Activated naive CD8-positive, alpha-beta T cell treated with anti-CD3 and anti-CD28 coated beads, Interleukin-2, amount 10 ng/mL, durations not matched to agents 7 days and 5 days (primary cell): ENCODE measurements around the gene OR6C70. TPM values are rescaled to one million over a fixed set of nuclear protein-coding genes. Genes with fewer than 3 reads are reported as not detected.
"Not testable (repeated sequence)": the region's sequence is repeated elsewhere in the genome, so short reads cannot be mapped to it uniquely, and the experiment has no call there.

Experiments used
- ATAC-seq: fragments of 150-1000 bp; cut with Tn5 transposase; one replicate; pipeline ENCODE4 v1.10.0; 2021; ENCODE audit warnings: low read depth, moderate library complexity
- POLR2A ChIA-PET: fragments of 350-600 bp; sonication (Branson Sonifier 250); formaldehyde crosslinking; loops from one replicate; lab custom pipeline; 2021; ENCODE audit warnings: antibody characterized with exemption; lab: Charles Lee
- DNase-seq: peaks from one replicate; pipeline ENCODE4 v3.0.0; 2021
- H3K27ac Mint-ChIP-seq: one replicate; pipeline ENCODE4 v1.8.0; 2022; ENCODE audit warnings: mild to moderate bottlenecking, mixed read lengths
- H3K27me3 Mint-ChIP-seq: one replicate; pipeline ENCODE4 v1.8.0; 2022; ENCODE audit warnings: mild to moderate bottlenecking, moderate library complexity, mixed read lengths
- H3K36me3 Mint-ChIP-seq: one replicate; pipeline ENCODE4 v1.8.0; 2021; ENCODE audit warnings: mild to moderate bottlenecking, mixed read lengths
- H3K4me1 Mint-ChIP-seq: one replicate; pipeline ENCODE4 v1.8.0; 2021; ENCODE audit warnings: mixed read lengths
- H3K4me3 Mint-ChIP-seq: one replicate; pipeline ENCODE4 v1.8.0; 2022; ENCODE audit warnings: mild to moderate bottlenecking, moderate library complexity, mixed read lengths
- H3K9me3 Mint-ChIP-seq: one replicate; pipeline ENCODE4 v1.8.0; 2021; ENCODE audit warnings: mixed read lengths
- total RNA-seq, 2 experiments: library from RNA; stranded (reverse); gene quantifications; one replicate each; pipeline ENCODE4 v1.2.3, GENCODE V29; 2021

The OR6C70 gene
- not detected for total RNA-seq

DNA sequence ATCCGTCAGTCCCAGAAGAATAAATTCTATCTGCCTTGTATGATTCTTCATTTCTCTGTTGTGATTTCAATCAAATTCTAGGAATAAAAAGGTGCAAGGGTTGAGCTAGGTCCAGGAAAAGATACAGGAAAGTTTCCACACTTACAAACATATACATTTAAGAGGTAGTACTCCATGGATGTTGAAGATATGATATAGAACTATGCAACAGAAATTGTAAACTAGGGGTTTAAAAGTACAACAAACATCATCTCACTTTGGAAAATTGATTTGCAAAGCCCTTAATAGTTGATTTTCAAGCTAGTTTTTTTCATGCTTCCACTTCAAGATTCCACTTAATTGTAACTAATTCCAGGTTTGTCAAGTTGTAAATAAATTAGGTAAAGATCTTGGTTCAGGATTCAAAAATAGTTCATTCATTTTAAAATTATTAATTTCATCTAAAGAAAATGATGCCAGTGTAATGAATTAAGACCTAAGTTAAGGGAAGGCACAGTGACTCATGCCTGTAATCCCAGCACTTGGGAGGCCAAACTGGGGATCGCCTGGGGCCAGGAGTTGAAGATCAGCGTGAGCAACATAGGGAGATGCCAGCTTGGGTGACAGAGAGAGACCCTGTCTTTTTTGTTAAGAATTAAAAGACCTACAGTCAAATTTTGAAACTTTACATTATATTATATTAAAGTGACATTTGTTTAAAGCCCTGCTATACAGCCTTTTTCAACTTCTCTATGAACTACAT is at the start of gene OR6C70:
TSS of gene OR6C70 (minus strand) at position 51 of the 742 bp plus-strand sequence. CDS start at position 51, 0 bp downstream.
- POLR2A ChIA-PET, result no interaction called here
- H3K27ac Mint-ChIP-seq, result no peak within 1 kb of the TSS
- H3K4me3 Mint-ChIP-seq, result no peak within 1 kb of the TSS
- H3K27me3 Mint-ChIP-seq, result peaks cover 25% of the 10 kb centered on the region
- H3K9me3 Mint-ChIP-seq, result no peaks in the 10 kb centered on the region
- DNase-seq, result no peak
- H3K36me3 Mint-ChIP-seq, result no peaks in the 10 kb centered on the region
- no peak for ATAC-seq
- no peaks in the 10 kb centered on the region for H3K4me1 Mint-ChIP-seq

DNA sequence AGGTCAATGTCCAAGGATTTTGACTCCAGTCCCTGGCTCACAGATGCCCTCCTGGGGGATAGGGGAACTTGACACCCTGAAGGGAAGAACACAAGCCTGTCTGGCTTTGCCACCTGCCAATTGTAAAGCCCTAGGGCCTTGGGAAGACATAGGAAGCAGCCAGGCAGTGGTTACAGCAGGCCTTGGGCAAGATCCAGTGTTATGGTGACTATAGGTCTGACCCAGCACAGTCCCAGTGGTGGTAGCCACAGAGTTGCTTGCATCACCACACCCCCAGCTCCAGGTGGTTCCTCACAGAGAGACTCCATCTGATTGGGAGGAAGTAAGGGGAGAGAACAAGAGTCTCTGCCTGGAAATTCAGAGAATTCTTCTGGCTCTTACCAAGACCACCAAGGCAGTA is 46.5 kb upstream of the OR6C70 start:
- H3K36me3 Mint-ChIP-seq, result no peaks in the 10 kb centered on the region
- no peak overlapping the region for H3K4me3 Mint-ChIP-seq
- POLR2A ChIA-PET, result no interaction called here
- DNase-seq (no peak), ATAC-seq (no peak)
- no peak overlapping the region for H3K27ac Mint-ChIP-seq
- H3K4me1 Mint-ChIP-seq, result no peaks in the 10 kb centered on the region
- H3K27me3 Mint-ChIP-seq, result peaks cover 7% of the 10 kb centered on the region
- H3K9me3 Mint-ChIP-seq, result no peaks in the 10 kb centered on the region

DNA sequence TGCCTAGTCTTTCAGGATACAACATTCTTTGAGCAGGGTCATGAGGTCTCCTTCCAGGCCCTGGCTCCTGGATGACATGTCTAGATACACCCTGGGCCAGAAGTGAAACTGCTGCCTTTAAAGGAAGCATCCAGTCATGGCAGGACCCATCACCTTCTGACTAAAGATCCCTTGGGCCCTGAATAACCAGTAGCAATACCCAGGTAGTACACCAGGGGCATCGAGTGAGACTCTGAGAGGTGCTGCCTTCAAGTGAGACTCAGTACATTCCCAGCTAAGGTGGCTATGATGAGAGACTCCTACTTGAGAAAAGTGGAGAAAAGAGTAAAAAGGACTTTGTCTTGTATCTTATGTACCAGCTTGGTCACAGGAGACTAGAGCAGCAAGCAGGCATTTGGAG is 45.8 kb upstream of the OR6C70 start:
- POLR2A ChIA-PET, result no interaction called here
- H3K27me3 Mint-ChIP-seq, result peaks cover 7% of the 10 kb centered on the region
- no peaks in the 10 kb centered on the region for H3K36me3 Mint-ChIP-seq
- peak; percentile 14 for ATAC-seq
- no peaks in the 10 kb centered on the region for H3K9me3 Mint-ChIP-seq
- no peak for DNase-seq
- no peaks in the 10 kb centered on the region for H3K4me1 Mint-ChIP-seq
- no peak overlapping the region for H3K27ac Mint-ChIP-seq
- no peak overlapping the region for H3K4me3 Mint-ChIP-seq

DNA sequence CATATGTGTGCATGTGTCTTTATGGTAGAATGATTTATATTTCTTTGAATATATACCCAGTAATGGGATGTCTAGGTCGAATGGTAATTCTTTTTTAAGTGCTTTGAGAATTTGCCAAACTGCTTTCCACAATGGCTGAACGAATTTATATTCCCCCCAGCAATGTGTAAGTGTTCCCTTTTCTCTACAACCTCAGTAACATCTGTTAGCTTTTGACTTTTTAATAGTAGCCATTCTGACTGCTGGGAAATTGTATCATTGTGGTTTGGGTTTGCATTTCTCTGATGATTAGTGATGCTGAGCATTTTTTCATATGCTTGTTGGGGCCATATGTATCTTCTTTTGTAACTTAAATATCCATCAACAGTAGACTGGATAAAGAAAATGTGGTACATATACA is 31.7 kb upstream of the OR6C70 start:
- H3K4me1 Mint-ChIP-seq, result no peaks in the 10 kb centered on the region
- POLR2A ChIA-PET, result no interaction called here
- H3K27ac Mint-ChIP-seq, result no peak overlapping the region
- no peaks in the 10 kb centered on the region for H3K36me3 Mint-ChIP-seq
- no peak for ATAC-seq
- peaks cover 18% of the 10 kb centered on the region for H3K27me3 Mint-ChIP-seq
- no peak for DNase-seq
- peaks cover 1% of the 10 kb centered on the region for H3K9me3 Mint-ChIP-seq
- no peak overlapping the region for H3K4me3 Mint-ChIP-seq

DNA sequence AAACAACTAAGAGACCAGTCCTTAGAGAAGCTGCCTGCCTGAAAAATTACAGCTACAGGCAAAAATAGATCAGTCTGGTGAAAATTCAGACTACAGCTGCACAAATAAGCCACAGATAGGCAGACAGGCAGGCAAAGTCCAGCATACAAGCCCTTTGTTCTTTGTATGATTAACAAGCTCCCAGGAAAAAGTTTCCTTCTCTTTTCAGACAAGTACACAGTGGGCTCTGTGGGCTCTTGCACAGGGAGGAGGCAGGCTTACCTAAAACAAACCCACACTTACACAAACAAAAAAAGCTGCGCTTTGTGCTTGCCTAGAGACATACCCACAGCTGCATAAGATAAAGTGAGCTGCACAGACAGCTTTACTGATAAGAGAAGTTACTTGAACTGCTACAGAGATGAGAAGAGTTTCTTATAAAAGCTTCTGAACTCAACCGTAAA is 29.9 kb upstream of the OR6C70 start:
- Mint-ChIP-seq H3K4me1 (no peaks in the 10 kb centered on the region), H3K36me3 (no peaks in the 10 kb centered on the region), H3K4me3 (no peak overlapping the region), H3K9me3 (no peaks in the 10 kb centered on the region), H3K27me3 (peaks cover 18% of the 10 kb centered on the region), H3K27ac (no peak overlapping the region)
- POLR2A ChIA-PET, result no interaction called here
- DNase-seq (no peak), ATAC-seq (no peak)

DNA sequence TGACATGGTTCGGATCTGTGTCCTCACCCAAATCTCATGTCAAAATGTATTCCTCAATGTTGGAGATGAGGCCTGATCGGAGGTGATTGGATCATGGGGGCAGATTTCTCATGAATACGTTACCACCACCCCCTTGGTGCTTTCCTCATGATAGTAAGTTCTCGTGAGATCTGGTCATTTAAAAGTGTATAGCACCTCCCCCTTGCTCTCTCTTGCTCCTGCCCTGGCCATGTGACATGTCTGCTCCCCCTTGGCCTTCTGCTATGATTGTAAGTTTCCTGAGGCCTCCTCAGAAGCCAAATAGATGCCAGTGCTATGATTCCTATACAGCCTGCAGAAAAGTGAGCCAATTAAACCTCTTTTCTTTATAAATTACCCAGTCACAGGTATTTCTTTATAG is 29.3 kb upstream of the OR6C70 start:
- H3K4me1 Mint-ChIP-seq, result no peaks in the 10 kb centered on the region

DNA sequence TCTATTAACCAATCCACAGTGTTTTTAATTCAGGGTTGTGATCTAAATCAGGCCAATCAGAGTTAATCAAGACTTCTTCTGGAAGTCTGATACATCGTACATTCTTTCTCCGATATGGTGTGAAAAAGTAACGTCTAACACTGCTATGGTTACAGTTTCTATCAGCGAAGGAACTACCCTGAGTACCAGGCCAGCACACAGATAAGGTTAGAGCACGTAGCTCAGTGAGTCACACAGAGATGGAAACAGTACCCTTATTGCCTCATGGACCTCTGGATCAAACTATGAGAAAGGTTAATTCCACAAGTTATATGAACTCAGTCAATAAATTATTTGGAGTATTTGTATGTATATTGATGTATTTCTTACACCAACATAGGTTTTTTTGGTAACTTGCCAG is 25.6 kb upstream of the OR6C70 start:
- POLR2A ChIA-PET, result no interaction called here
- no peak for DNase-seq
- H3K9me3 Mint-ChIP-seq, result no peaks in the 10 kb centered on the region

More for the DNA sequence above, 29.3 kb upstream of the OR6C70 start:
- H3K4me3 Mint-ChIP-seq, result no peak overlapping the region
- ATAC-seq (no peak), DNase-seq (no peak)
- no peak overlapping the region for H3K27ac Mint-ChIP-seq
- peaks cover 18% of the 10 kb centered on the region for H3K27me3 Mint-ChIP-seq
- H3K36me3 Mint-ChIP-seq, result no peaks in the 10 kb centered on the region
- POLR2A ChIA-PET, result no interaction called here
- no peaks in the 10 kb centered on the region for H3K9me3 Mint-ChIP-seq

DNA sequence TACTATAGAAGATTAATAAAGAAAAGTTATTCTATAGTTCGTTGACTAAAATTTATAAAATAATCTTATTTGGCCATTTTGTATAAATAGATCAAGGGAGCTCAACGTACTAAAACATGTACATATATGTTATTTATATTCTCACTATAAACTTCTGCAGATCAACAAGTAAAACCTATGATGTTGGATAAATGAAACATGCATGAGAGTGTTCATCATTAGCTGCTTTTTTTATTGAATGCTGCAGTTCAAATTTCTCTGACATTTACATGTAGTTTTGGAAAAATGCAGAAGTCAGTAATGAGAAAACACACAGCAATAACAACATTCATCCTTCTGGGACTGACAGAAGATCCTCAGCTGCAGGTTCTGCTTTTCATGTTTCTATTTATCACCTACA is 22.1 kb upstream of the OR6C70 start, which contains the start of gene OR6C68:
TSS of gene OR6C68 (plus strand) at position 301 of the 400 bp plus-strand sequence. CDS start at position 301, 0 bp downstream.
- Mint-ChIP-seq H3K9me3 (no peaks in the 10 kb centered on the region), H3K36me3 (no peaks in the 10 kb centered on the region), H3K27ac (no peak within 1 kb of the TSS), H3K4me1 (no peaks in the 10 kb centered on the region), H3K4me3 (no peak within 1 kb of the TSS), H3K27me3 (peaks cover 2% of the 10 kb centered on the region)
- POLR2A ChIA-PET, result no interaction called here
- DNase-seq (no peak), ATAC-seq (no peak)

More for the DNA sequence above, 25.6 kb upstream of the OR6C70 start:
- H3K27me3 Mint-ChIP-seq, result peaks cover 9% of the 10 kb centered on the region
- no peaks in the 10 kb centered on the region for H3K4me1 Mint-ChIP-seq
- H3K27ac Mint-ChIP-seq, result no peak overlapping the region
- no peaks in the 10 kb centered on the region for H3K36me3 Mint-ChIP-seq
- ATAC-seq, result no peak
- no peak overlapping the region for H3K4me3 Mint-ChIP-seq

DNA sequence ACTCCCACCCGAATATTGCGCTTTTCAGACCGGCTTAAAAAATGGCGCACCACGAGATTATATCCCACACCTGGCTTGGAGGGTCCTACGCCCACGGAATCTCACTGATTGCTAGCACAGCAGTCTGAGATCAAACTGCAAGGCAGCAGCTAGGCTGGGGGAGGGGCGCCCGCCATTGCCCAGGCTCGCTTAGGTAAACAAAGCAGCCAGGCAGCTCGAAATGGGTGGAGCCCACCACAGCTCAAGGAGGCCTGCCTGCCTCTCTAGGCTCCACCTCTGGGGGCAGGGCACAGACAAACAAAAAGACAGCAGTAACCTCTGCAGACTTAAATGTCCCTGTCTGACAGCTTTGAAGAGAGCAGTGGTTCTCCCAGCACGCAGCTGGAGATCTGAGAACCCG is 14.3 kb upstream of the OR6C70 start:
- POLR2A ChIA-PET, DNase-seq, H3K9me3 Mint-ChIP-seq, ATAC-seq, H3K36me3 Mint-ChIP-seq, H3K4me1 Mint-ChIP-seq, H3K4me3 Mint-ChIP-seq, H3K27ac Mint-ChIP-seq: not testable (repeated sequence)
- H3K27me3 Mint-ChIP-seq, result peaks cover 15% of the 10 kb centered on the region

DNA sequence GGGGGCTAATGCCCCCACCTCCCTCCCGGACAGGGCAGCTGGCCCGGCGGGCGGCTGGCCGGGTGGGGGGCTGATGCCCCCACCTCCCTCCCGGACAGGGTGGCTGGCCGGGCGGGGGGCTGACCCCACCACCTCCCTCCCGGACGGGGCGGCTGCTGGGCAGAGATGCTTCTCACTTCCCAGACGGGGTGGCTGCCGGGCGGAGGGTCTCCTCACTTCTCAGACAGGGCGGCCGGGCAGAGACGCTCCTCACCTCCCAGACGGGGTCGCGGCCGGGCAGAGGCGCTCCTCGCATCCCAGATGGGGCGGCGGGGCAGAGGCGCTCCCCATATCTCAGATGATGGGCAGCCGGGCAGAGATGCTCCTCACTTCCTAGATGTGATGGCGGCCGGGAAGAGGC is 9.2 kb upstream of the OR6C70 start:
- H3K4me1 Mint-ChIP-seq, H3K27ac Mint-ChIP-seq, POLR2A ChIA-PET, H3K4me3 Mint-ChIP-seq, ATAC-seq, DNase-seq, H3K9me3 Mint-ChIP-seq, H3K36me3 Mint-ChIP-seq: not testable (repeated sequence)
- peaks cover 18% of the 10 kb centered on the region for H3K27me3 Mint-ChIP-seq

DNA sequence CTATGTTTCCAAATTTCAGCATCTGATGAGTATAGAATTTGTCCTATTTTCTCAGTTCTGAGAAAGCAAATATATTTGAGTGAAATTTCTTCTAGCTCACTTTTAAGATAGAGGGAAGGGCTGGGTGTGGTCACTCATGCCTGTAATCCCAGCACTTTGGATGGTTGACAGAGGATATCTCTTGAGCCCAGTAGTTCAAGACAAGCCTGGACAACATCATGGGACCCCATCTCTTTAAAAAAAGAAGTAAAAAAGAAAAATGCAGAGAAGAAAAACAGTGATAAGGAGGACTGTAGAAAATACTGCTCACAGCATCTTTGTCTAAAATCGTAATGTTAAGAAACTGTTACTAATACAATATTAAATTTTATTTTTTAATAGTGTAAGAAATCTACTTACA is 2.3 kb upstream of the OR6C70 start:
- Mint-ChIP-seq H3K4me1 (no peaks in the 10 kb centered on the region), H3K9me3 (no peaks in the 10 kb centered on the region), H3K27ac (no peak overlapping the region), H3K4me3 (no peak overlapping the region), H3K36me3 (no peaks in the 10 kb centered on the region), H3K27me3 (peaks cover 23% of the 10 kb centered on the region)
- POLR2A ChIA-PET, result no interaction called here
- ATAC-seq, result no peak
- no peak for DNase-seq

DNA sequence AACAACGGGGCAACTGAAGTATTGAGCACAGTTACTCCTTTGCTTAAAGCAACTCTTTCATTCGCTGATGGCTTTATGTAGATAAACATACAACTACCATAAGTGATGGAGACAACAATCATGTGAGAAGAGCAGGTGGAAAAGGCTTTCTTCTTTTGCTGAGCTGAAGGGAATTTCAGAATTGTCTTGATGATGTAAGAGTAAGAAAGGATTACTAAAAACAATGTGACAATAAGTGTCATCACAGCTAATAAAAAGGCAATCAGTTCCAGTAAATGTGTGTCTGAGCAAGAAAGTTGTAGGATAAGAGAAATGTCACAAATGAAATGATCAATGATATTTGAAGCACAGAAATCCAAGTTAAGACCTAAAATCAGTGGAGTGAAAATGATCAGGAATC is 647 bp downstream of the OR6C70 start:
- POLR2A ChIA-PET, result no interaction called here
- no peak overlapping the region for H3K27ac Mint-ChIP-seq
- H3K27me3 Mint-ChIP-seq, result peaks cover 25% of the 10 kb centered on the region
- no peak overlapping the region for H3K4me3 Mint-ChIP-seq
- no peaks in the 10 kb centered on the region for H3K36me3 Mint-ChIP-seq
- ATAC-seq (no peak), DNase-seq (no peak)
- H3K9me3 Mint-ChIP-seq, result no peaks in the 10 kb centered on the region
- H3K4me1 Mint-ChIP-seq, result no peaks in the 10 kb centered on the region

DNA sequence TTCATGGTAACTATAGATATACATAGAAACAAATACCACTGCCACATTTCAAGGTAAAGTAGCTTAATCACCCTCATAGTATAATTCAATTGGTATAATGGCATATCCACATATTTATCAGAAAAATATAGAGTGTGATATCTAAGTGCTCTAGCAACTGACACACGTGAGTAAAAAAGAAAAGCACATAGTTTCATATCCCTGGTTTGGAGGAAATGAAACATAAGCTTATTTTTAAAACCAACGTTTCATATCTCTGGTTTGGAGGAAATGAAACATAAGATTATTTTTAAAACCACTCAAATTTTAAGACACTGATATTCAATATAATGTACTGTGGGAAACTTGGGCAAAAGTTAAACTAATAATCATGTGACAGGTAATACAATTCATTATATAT is 2.1 kb downstream of the OR6C70 start:
- H3K36me3 Mint-ChIP-seq, result no peaks in the 10 kb centered on the region
- H3K9me3 Mint-ChIP-seq, result no peaks in the 10 kb centered on the region
- H3K27me3 Mint-ChIP-seq, result peaks cover 26% of the 10 kb centered on the region
- POLR2A ChIA-PET, result no interaction called here
- no peak for ATAC-seq
- no peak overlapping the region for H3K4me3 Mint-ChIP-seq
- no peak overlapping the region for H3K27ac Mint-ChIP-seq
- DNase-seq, result no peak
- no peaks in the 10 kb centered on the region for H3K4me1 Mint-ChIP-seq

DNA sequence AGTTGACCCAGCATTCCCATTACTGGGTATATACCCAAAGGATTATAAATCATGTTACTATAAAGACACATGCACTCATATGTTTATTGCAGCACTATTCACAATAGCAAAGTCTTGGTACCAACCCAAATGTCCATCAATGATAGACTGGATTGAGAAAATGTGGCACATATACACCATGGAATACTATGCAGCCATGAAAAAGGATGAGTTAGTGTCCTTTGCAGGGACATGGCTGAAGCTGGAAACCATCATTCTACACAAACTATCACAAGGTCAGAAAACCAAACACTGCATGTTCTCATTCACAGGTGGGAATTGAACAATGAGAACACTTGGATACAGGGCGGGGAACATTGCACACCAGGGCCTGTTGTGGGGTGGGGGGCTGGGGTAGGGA is 5.0 kb downstream of the OR6C70 start:
- H3K27me3 Mint-ChIP-seq, result peaks cover 24% of the 10 kb centered on the region
- H3K4me1 Mint-ChIP-seq, H3K36me3 Mint-ChIP-seq, DNase-seq, POLR2A ChIA-PET, H3K27ac Mint-ChIP-seq, H3K4me3 Mint-ChIP-seq, H3K9me3 Mint-ChIP-seq, ATAC-seq: not testable (repeated sequence)
